A673 (cell line): ENCODE data around the gene FABP3. TPM values are rescaled to one million over a fixed set of nuclear protein-coding genes. Genes with fewer than 3 reads are reported as not detected.
"Not testable (repeated sequence)": the region's sequence is repeated elsewhere in the genome, so short reads cannot be mapped to it uniquely, and the experiment has no call there.

Experiments used
- BruUV-seq: library from RNA; stranded (reverse); fragments of 400-500 nt; replicated peaks from 2 replicates; lab custom pipeline; 2021; lab: Mats Ljungman, UMichigan
- CTCF ChIA-PET: fragments of 300-600 bp; sonication (Branson Sonifier 250); formaldehyde crosslinking; loops from one replicate; lab custom pipeline; 2022; ENCODE audit warnings: antibody characterized with exemption; lab: Charles Lee
- POLR2A ChIA-PET: fragments of 300-600 bp; sonication (Branson Sonifier 250); formaldehyde crosslinking; loops from one replicate; lab custom pipeline; 2022; ENCODE audit warnings: antibody characterized with exemption; ENCODE audit not compliant: low non-redundant PET; lab: Charles Lee
- DNase-seq: peaks from one replicate; pipeline ENCODE4 v3.0.0-alpha.2; 2015; ENCODE audit warnings: low spot score
- H3K27ac ChIP-seq: fragments of 200-600 bp; sonication (generic); 2 replicates; pipeline ENCODE4 v1.5.1; 2016; ENCODE audit warnings: mixed run types, low read depth, mild to moderate bottlenecking, mixed read lengths, antibody characterized with exemption, low read length; ENCODE audit not compliant: poor library complexity, severe bottlenecking
- H3K27me3 ChIP-seq: fragments of 200-600 bp; sonication (generic); replicated peaks from 2 replicates; pipeline ENCODE4 v1.6.1; 2017; ENCODE audit warnings: mixed run types, low read depth, mild to moderate bottlenecking, mixed read lengths, antibody characterized with exemption, low read length; ENCODE audit not compliant: insufficient read depth, poor library complexity
- H3K36me3 ChIP-seq: fragments of 200-600 bp; sonication (generic); 2 replicates; pipeline ENCODE4 v1.6.1; 2016; ENCODE audit warnings: mixed run types, mild to moderate bottlenecking, mixed read lengths, antibody characterized with exemption, low read length; ENCODE audit not compliant: insufficient read depth, poor library complexity, severe bottlenecking
- H3K4me1 ChIP-seq: fragments of 200-600 bp; sonication (generic); 2 replicates; pipeline ENCODE4 v1.6.1; 2017; ENCODE audit warnings: mixed run types, mild to moderate bottlenecking, mixed read lengths, antibody characterized with exemption, low read length; ENCODE audit not compliant: insufficient read depth, poor library complexity, severe bottlenecking
- H3K4me3 ChIP-seq: fragments of 200-600 bp; sonication (generic); 2 replicates; pipeline ENCODE4 v1.5.1; 2016; ENCODE audit warnings: low read depth, mixed run types, mild to moderate bottlenecking, mixed read lengths, low read length; ENCODE audit not compliant: poor library complexity, severe bottlenecking
- H3K9me3 ChIP-seq: fragments of 200-600 bp; sonication (generic); 2 replicates; pipeline ENCODE4 v1.6.1; 2016; ENCODE audit warnings: mixed run types, low read depth, mild to moderate bottlenecking, mixed read lengths, antibody characterized with exemption, low read length; ENCODE audit not compliant: poor library complexity, severe bottlenecking
- EZH2 ChIP-seq: fragments of 200-600 bp; sonication (generic); IDR thresholded peaks from 2 replicates; pipeline ENCODE4 v1.6.1; 2017; ENCODE audit warnings: borderline replicate concordance, low read depth, mild to moderate bottlenecking, mixed read lengths, antibody characterized with exemption, low read length; ENCODE audit not compliant: poor library complexity, severe bottlenecking
- intact Hi-C: fragments of 100-400 bp; cut with micrococcal nuclease; formaldehyde crosslinking; loops from one replicate; pipeline ENCODE4 v1.10.0; 2022; ENCODE audit not compliant: unreplicated experiment
- total RNA-seq: library from RNA; stranded (reverse); gene quantifications from 2 replicates; pipeline ENCODE4 v1.2.3, GENCODE V29; 2021
- TF ChIP-seq, protein P1 (sequence below): fragments of 300-800, 200-600 bp; sonication (generic); conservative IDR thresholded peaks from 2 replicates; pipeline ENCODE4 v1.5.1; 2017; ENCODE audit warnings: low read depth, mild to moderate bottlenecking, antibody characterized with exemption, low read length, moderate library complexity, mixed read lengths

FABP3 gene
- total RNA-seq, 1 experiment from 2014 or later: not detected

DNA sequence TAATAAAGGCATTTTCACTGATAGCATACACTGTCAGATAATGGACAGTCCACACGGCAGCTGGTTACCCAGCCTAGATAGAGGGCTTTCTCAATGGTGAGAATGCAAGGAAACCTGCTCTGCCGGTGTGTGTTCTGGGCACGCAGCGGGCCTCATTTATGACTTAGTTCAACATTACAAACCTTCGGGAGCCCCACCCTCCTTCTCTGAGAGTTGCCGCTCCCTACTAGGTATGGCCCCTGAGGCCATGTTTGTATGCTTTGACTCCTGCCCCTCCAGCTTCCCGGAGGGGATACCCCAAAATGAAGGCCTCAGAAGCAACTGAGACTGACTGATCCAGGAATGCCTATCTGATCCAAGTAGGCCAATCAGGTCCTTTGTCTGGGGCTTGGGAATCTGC lies 17.2 kb upstream of the FABP3 start:
- CTCF ChIA-PET: no interaction called here
- no peak overlapping the region for H3K4me3 ChIP-seq
- H3K9me3 ChIP-seq: no peaks in the 10 kb centered on the region
- H3K4me1 ChIP-seq: peaks cover 3% of the 10 kb centered on the region
- no peak for DNase-seq
- no peak overlapping the region for H3K27ac ChIP-seq
- BruUV-seq: no TSS peak
- intact Hi-C loops: loop anchor here (10.0 kb wide), 1 partner anchor 395 kb away; no protein-coding TSS in a partner anchor
- H3K36me3 ChIP-seq: no peaks in the 10 kb centered on the region
- POLR2A ChIA-PET: no interaction called here
- H3K27me3 ChIP-seq: no peaks in the 10 kb centered on the region
- no peak for TF ChIP-seq EZH2
- TF ChIP-seq, protein P1, sequence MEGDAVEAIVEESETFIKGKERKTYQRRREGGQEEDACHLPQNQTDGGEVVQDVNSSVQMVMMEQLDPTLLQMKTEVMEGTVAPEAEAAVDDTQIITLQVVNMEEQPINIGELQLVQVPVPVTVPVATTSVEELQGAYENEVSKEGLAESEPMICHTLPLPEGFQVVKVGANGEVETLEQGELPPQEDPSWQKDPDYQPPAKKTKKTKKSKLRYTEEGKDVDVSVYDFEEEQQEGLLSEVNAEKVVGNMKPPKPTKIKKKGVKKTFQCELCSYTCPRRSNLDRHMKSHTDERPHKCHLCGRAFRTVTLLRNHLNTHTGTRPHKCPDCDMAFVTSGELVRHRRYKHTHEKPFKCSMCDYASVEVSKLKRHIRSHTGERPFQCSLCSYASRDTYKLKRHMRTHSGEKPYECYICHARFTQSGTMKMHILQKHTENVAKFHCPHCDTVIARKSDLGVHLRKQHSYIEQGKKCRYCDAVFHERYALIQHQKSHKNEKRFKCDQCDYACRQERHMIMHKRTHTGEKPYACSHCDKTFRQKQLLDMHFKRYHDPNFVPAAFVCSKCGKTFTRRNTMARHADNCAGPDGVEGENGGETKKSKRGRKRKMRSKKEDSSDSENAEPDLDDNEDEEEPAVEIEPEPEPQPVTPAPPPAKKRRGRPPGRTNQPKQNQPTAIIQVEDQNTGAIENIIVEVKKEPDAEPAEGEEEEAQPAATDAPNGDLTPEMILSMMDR: no peak

DNA sequence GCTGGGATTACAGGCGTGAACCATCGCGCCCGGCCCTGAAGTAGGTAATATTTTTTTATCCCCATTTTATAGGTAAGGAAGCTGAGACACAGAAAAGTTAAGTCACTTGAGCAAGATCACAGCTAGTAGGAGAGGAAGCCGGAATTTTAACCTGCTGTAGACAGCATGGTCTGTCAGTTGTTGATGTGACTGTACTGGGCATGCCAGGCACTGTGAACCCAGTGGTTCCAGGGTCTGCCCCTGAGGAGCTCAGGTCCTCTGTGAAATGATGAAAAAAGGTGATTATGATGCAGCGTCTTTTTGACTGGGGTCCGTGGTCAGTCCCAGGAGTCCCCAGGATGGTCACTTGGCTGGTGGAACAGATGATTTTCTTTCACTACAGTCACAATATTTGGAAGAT lies 16.7 kb upstream of the FABP3 start:
- Histone ChIP-seq H3K27me3 (no peaks in the 10 kb centered on the region), H3K4me3 (no peak overlapping the region), H3K27ac (no peak overlapping the region), H3K9me3 (no peaks in the 10 kb centered on the region), H3K36me3 (no peaks in the 10 kb centered on the region), H3K4me1 (no peaks in the 10 kb centered on the region)
- ChIA-PET POLR2A (no interaction called here), CTCF (no interaction called here)
- no peak for TF ChIP-seq EZH2
- TF ChIP-seq, protein P1: no peak
- intact Hi-C loops: loop anchor here (10.0 kb wide), 1 partner anchor 395 kb away; no protein-coding TSS in a partner anchor
- no TSS peak for BruUV-seq
- no peak for DNase-seq

DNA sequence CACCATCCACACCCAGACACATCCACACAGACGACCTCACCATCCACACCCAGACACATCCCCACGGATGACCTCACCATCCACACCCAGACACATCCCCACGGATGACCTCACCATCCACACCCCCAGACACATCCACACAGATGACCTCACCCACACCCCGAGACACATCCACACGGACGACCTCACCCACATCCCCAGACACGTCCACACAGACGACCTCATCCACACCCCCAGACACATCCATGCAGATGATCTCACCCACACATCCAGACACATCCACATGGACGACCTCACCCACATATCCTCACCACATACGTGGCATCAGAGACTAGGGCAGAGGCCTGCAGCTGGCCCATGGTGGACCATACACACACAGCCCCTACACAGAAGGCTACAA lies 14.7 kb upstream of the FABP3 start:
- no peaks in the 10 kb centered on the region for H3K27me3 ChIP-seq
- POLR2A ChIA-PET: interaction anchor here (0.7 kb wide), 1 partner anchor 32 kb away, joined by 12 read pairs; no protein-coding TSS in a partner anchor
- no peak for TF ChIP-seq EZH2
- TF ChIP-seq, protein P1: no peak
- no peak for DNase-seq
- H3K4me3 ChIP-seq: no peak overlapping the region
- H3K4me1 ChIP-seq: no peaks in the 10 kb centered on the region
- H3K27ac ChIP-seq: no peak overlapping the region
- intact Hi-C loops: no loop called here
- no TSS peak for BruUV-seq
- H3K36me3 ChIP-seq: no peaks in the 10 kb centered on the region
- CTCF ChIA-PET: no interaction called here
- H3K9me3 ChIP-seq: no peaks in the 10 kb centered on the region

DNA sequence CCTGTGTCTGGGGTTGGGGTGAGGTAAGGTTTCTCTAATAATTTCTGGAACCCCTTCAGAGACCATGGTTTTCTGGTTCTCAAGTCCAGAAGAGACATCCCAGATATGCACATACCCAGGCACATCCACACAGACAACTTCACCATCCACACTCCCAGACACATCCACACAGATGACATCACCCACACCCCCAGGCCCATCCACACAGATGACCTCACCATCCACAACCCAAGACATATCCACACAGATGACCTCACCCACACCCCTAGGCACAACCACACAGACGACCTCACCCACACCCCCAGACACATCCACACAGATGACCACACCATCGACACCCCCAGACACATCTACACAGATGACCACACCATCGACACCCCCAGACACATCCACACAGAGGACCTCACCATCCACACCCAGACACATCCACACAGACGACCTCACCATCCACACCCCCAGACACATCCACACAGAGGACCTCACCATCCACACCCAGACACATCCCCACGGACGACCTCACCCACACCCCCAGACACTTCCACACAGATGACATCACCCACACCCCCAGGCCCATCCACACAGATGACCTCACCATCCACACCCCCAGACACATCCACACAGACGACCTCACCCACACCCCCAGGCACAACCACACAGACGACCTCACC lies 13.8 kb upstream of the FABP3 start:
- H3K9me3 ChIP-seq, CTCF ChIA-PET, H3K36me3 ChIP-seq, POLR2A ChIA-PET, BruUV-seq, H3K27ac ChIP-seq, H3K4me3 ChIP-seq, H3K4me1 ChIP-seq, DNase-seq, H3K27me3 ChIP-seq, intact Hi-C loops: not testable (repeated sequence)
